Fibroblast of pulmonary artery (primary cell): ENCODE measurements around the gene NTN3.

Experiments
- DNase-seq: peaks from one replicate; pipeline ENCODE4 v3.0.0-alpha.2; 2010; ENCODE audit warnings: low read depth
- H3K4me3 ChIP-seq: replicated peaks from 2 replicates; pipeline ENCODE4 v1.5.1; 2011; ENCODE audit warnings: low read depth, mild to moderate bottlenecking, control low read depth, low read length, moderate library complexity
- CTCF ChIP-seq: IDR thresholded peaks from 2 replicates; pipeline ENCODE4 v1.5.1; 2011; ENCODE audit warnings: mild to moderate bottlenecking, control low read depth, low read length, inconsistent platforms; ENCODE audit errors: missing control alignments

Gene NTN3

DNA sequence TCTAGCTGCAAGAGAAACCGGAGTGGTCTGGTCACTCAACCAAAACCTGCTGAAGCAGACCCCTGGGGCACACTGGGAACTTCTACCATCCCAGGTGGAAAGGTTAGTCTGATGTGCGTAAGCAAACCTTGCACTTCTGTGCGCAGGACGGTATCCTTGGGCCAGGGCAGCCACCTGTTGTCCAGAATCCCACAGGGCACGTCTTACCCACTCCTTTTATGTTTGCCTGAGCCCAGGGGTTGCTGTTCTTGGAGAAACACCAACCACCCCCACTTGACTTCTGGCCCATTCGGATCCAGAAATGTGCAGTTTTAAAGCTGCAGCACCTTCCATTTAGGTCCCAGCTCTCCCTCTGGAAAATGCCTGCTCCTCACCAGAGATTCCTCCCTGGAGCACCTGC lies 22.5 kb downstream of the NTN3 start:
- DNase-seq: no peak
- TF ChIP-seq CTCF: no peak
- H3K4me3 ChIP-seq: no peak overlapping the region

GRCh38 chr16:2494616-2495015 lies 23.5 kb downstream of the NTN3 start:
- no peak for DNase-seq
- no peak for TF ChIP-seq CTCF
- no peak overlapping the region for H3K4me3 ChIP-seq

DNA sequence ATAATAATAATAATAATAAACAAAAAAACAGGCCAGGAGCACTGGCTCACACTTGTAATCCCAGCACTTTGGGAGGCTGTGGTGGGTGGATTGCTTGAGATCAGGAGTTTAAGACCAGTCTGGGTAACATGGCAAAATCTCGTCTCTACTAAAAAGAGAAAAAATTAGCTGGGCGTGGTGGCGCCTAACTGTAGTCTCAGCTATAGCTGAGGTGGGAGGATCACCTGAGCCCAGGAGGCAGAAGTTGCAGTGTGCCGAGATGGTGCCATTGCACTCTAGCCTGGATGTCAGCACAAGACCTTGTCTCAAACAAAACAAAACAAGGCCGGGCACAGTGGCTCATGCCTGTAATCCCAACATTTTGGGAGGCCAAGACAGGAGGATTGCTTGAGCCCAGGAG lies 23.9 kb downstream of the NTN3 start:
- DNase-seq: no peak
- no peak overlapping the region for H3K4me3 ChIP-seq
- TF ChIP-seq CTCF: no peak

DNA sequence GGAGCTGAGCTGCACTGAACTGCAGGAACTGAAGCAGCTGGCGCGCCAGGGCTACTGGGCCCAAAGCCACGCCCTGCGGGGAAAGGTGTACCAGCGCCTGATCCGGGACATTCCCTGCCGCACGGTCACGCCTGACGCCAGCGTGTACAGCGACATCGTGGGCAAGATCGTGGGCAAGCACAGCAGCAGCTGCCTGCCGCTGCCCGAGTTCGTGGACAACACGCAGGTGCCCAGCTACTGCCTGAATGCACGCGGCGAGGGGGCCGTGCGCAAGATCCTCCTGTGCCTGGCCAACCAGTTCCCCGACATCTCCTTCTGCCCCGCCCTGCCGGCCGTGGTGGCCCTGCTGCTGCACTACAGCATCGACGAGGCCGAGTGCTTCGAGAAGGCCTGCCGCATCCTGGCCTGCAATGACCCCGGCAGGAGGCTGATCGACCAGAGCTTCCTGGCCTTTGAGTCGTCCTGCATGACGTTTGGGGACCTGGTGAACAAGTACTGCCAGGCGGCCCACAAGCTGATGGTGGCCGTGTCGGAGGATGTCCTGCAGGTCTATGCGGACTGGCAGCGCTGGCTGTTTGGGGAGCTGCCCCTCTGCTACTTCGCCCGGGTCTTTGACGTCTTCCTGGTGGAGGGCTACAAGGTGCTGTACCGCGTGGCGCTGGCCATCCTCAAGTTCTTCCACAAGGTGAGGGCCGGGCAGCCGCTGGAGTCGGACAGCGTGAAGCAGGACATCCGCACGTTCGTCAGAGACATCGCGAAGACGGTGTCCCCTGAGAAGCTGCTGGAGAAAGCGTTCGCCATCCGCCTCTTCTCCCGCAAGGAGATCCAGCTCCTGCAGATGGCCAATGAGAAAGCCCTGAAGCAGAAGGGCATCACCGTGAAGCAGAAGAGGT lies 25.4 kb downstream of the NTN3 start:
- no peak for DNase-seq
- no peak for TF ChIP-seq CTCF
- no peak overlapping the region for H3K4me3 ChIP-seq

DNA sequence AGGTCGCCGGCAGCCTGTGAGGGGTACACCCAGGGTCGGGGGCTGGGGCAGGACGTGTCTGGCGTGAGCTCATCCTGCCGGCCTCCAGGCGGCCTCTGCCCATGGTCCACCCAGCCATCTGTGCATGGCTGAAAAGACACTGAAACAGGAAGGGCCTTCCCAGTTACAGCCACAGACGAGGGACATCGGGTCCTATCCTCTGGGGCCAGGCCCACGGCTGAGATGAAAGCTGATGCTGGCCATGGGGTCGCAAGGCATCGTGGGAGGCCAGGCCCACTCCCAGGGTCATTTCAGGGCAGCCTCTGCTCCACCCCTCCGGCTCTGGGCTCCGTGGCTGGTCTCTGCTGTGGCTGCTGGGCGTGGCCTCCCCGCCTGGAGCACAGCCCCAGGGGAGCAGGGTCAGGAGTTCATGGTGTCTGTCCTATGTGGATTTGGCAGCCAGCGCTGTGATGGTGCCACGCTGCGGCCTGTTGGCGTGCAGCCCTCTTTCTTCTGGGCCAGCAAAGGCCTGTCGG lies 26.1 kb downstream of the NTN3 start:
- no peak overlapping the region for H3K4me3 ChIP-seq
- no peak for TF ChIP-seq CTCF
- DNase-seq: peak; percentile 16

DNA sequence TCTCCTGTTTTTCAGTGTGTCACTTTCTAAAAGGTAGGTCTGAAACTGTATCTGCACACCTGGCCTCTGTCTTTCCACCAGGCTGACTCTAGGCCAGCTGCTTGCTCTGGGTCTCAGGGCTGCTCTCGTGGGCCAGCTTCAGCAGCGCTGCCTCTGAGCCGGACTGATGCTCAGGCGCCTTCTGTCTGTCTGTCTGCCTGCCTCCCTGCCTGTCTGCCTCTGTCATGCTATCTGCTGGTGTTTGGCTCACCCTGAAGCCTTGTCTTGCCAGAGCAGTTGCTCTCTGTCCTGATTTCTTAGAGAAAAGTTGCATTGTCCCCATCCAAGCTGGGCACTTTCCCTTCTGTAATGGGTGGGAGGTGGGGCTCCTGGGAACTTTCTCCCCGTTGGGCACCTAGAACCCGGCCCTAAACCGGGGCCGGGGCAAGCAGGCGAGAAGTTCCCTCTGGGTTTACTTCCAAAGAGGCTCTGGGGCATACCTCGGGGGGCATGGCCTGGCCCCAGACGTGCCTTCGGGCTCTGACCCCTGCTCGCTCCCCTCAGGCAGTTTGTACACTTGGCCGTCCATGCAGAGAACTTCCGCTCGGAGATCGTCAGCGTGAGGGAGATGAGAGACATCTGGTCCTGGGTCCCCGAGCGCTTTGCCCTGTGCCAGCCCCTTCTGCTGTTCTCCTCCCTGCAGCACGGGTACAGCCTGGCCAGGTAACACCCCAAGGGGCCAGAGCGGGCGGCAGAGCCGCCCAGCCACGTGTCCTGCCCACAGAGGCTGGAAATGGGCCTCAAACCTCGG lies 26.8 kb downstream of the NTN3 start:
- H3K4me3 ChIP-seq: no peak overlapping the region
- TF ChIP-seq CTCF: no peak
- no peak for DNase-seq
